SKM-1 treated with dmso at 0.1 percent for 144 hours (cell line): ENCODE measurements around the gene WNK4.
"Not testable (repeated sequence)": the region's sequence is repeated elsewhere in the genome, so short reads cannot be mapped to it uniquely, and the experiment has no call there.

Experiments
- DNase-seq: peaks from one replicate; lab custom pipeline; 2025; ENCODE audit not compliant: unreplicated experiment; lab: John Stamatoyannopoulos, UW

The WNK4 gene

DNA sequence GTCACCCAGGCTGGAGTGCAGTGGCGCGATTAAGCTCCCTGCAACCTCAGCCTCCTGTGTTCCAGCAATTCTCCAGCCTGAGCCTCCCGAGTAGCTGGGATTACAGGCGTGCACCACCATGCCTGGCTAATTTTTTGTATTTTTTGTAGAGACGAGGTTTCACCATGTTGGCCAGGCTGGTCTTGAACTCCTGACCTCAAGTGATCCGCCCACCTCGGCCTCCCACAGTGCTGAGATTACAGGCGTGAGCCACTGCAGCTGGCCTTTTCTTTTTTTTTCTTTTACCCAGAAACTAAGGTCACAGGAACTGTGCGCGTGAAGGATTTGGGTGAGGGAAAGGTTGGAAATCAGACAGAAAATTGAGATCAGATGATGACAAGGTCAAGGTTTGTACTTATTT is 10.4 kb upstream of the WNK4 start:
- not testable (repeated sequence) for DNase-seq

- DNase-seq = no peak
Measured at GRCh38 chr17:42772945-42773289, 7.5 kb upstream of the WNK4 start.

- DNase-seq = peak; percentile 66
Measured at GRCh38 chr17:42773290-42774035, 6.9 kb upstream of the WNK4 start, which contains the start of gene VPS25. Gene VPS25 (plus strand): TSS chr17:42773449. CDS start chr17:42773476, 27 bp downstream.

GRCh38 chr17:42774066-42774745 is 6.2 kb upstream of the WNK4 start:
- DNase-seq = no peak

DNA sequence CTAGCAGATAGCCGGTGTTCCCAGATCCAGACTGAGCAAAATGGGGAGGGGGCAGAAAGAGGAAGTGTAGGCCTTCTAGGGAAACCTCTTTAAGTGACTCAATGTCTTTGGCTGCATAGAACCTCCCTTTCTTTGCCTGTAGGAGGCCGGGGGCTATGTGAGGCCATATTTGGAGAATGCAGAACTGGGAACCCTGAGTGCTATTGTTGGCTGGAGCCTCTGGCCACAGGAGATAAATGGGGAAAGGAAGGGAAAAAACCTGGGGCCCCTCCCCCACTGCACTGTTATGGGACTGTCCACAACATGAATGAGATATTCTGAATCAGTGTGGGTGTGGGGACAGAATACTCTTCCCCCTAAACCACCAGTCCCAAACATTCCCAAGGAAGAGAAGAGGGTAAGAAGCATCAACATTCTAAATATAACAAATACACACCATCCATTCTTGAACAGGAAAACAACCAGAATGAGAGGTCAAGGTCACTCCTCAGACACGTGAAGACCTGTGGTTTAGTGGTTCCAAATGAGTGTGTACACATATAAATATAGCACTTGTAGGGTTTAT is 4.8 kb upstream of the WNK4 start:
- peak; percentile 88 for DNase-seq

GRCh38 chr17:42778570-42778969 is 1.8 kb upstream of the WNK4 start:
- no peak for DNase-seq

GRCh38 chr17:42779304-42779935 is 990 bp upstream of the WNK4 start:
- no peak for DNase-seq

GRCh38 chr17:42780851-42781638 is 635 bp downstream of the WNK4 start:
- no peak for DNase-seq

- no peak for DNase-seq
Measured at GRCh38 chr17:42781639-42782165, 1.3 kb downstream of the WNK4 start.

DNA sequence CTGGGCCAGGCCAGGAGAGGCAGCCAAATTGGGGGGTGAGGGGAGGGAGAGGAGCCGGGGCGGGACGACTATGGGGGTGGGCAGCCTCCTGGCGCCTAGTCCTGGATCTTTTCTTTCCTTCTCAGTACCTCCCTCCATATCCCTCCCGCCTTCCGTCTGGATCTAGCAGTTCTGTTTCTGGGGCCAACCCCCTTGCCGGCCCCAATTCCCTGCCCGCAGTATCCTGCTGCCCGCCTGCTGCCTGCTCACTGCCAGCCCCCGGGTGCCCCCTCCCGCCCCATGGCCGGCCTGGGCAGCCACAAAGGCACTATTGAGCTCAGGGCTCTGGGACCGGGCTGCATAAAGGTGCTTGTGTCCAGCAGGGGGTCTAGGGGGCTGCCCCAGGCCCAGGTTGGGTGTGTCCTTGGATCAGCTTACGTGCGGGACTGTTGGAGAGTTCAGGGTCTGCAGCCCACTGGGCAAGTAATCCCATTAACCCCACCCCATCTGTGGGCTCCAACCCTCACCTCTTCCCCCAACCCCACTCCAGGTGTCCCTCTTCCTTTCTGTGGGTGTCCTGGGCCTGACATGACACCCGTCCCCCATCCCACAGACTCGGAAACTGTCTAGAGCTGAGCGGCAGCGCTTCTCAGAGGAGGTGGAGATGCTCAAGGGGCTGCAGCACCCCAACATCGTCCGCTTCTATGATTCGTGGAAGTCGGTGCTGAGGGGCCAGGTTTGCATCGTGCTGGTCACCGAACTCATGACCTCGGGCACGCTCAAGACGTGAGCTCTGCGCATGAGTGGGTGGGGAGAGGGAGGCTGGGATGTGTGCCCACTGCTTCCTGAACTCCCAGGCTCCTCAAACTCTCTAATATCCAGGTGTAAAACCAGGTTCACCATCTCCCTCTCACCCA is 2.0 kb downstream of the WNK4 start:
- DNase-seq = no peak

DNA sequence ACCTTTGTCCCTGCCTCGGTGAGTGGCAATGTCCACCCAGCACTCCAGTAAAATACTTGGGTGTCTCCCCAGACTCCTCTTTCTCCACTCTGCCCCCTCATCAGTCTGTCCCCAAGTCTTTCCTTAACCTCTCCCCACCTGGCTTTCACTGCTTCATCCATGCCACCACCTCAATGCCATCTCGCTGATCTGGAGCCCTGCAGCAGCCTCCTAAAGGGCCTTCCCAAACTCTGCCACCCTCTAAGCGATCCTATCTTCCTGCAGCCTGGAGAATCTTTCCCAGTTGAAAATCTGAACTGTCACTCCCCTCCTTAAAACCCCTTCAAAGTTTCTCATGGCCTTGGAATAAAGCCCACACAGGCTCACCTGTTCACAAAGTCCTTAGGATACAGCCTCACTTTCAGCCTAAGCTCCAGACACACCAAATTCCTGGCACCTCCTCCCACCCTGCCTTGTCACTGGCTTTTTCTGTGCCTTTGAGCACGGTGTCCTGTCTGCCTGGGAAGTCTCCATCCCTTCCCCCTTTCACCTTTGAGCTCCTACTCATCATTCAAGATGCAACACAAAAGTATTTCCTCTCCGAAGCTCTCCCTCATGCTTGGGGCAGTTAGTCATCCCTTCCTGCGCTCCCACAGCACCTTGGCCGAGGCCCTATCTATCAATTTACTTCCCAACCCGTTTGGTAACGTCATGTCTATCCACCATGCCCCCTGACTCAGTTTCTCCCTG is 2.8 kb downstream of the WNK4 start:
- DNase-seq = no peak

DNA sequence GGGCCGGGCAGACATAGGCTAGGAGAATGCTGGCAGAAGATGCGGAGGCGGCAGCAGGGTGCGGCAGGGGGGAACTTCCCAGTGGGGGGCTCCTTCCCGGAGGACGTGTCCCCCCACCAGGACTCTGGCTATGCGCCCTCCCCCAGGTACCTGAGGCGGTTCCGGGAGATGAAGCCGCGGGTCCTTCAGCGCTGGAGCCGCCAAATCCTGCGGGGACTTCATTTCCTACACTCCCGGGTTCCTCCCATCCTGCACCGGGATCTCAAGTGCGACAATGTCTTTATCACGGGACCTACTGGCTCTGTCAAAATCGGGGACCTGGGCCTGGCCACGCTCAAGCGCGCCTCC is 3.4 kb downstream of the WNK4 start:
- no peak for DNase-seq

DNA sequence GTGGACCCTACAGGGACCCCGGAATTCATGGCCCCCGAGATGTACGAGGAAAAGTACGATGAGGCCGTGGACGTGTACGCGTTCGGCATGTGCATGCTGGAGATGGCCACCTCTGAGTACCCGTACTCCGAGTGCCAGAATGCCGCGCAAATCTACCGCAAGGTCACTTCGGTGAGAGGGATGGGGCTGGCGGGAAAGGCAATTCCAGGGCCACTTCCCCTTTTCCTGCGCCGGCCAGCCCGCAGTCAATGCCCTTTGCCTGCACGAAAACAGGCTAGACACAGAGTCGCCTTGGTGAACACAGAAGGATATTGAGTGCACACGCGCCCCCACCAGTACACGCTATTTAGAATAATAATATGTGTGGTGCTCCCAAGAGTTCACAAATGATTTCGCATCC is 4.0 kb downstream of the WNK4 start:
- DNase-seq = no peak

DNA sequence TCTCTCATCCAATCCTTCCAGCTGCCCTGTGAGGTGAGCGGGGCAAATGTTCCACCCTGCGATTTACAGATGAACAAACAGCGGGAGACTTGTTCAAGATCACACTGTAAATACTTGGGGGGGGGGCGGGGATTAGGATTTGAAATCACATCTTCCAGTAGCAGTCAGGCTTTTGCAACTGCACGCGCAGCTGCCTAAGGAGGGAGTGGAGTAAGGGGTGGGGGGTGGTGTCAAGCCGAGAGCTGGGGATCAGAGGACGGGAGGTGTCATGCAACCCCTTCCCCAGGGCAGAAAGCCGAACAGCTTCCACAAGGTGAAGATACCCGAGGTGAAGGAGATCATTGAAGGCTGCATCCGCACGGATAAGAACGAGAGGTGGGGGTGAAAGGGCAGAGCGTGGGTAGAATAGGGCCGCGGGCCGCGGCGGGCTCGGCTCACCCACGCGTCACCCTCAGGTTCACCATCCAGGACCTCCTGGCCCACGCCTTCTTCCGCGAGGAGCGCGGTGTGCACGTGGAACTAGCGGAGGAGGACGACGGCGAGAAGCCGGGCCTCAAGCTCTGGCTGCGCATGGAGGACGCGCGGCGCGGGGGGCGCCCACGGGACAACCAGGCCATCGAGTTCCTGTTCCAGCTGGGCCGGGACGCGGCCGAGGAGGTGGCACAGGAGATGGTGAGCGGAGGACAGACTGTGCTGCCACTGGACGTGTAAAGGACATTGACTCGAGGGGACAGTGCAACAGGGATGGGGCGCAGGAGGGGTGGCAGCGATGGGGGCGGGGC is 4.6 kb downstream of the WNK4 start:
- no peak for DNase-seq

- DNase-seq = no peak
Measured at GRCh38 chr17:42787266-42787665, 6.9 kb downstream of the WNK4 start.

GRCh38 chr17:42791948-42792347 is 11.5 kb downstream of the WNK4 start:
- no peak for DNase-seq

DNA sequence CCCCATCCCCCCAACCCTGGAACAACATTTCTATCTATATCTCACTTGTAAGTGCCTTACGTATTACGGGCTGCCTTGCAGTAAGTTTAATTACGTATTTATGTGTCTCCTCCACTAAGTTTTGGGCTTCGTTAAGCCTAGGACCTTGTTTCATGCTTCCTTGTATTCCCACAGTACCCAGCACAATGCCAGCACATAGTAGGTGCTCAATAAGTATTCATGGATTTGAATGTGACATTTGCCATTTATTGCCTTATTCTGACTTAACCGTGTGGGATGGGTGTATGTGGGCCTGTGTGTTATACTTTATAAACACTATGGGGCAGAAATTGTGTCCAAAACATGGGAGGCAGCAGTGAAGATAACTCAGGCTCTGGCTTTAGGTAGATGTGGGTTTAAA is 12.1 kb downstream of the WNK4 start:
- DNase-seq = no peak

- DNase-seq = no peak
Measured at GRCh38 chr17:42795061-42795460, 14.7 kb downstream of the WNK4 start.

DNA sequence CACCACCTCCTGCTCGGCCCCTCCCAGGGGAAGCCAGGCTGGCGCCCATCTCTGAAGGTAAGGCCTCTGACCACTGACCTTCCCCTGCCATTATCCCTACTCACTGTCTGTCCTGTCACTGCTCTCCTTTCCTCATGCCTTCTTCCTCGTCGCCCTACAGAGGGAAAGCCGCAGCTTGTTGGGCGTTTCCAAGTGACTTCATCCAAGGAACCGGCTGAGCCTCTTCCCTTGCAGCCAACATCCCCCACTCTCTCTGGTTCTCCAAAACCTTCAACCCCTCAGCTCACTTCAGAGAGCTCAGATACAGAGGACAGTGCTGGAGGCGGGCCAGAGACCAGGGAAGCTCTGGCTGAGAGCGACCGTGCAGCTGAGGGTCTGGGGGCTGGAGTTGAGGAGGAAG is 15.1 kb downstream of the WNK4 start:
- DNase-seq = no peak
